ENCODE measurements around the gene NFX1. TPM values are rescaled to one million over a fixed set of nuclear protein-coding genes. Genes with fewer than 3 reads are reported as not detected.

NFX1 gene
- total RNA-seq, 3 donors from 2014 or later, result 35.9 to 44.4 (median 39.5) TPM

GRCh38 chr9:33375841-33376321, 85.6 kb downstream of the NFX1 start:
- peaks cover 5% of the 10 kb centered on the region for H3K4me1 ChIP-seq (ENCODE audit: low read depth)

DNA sequence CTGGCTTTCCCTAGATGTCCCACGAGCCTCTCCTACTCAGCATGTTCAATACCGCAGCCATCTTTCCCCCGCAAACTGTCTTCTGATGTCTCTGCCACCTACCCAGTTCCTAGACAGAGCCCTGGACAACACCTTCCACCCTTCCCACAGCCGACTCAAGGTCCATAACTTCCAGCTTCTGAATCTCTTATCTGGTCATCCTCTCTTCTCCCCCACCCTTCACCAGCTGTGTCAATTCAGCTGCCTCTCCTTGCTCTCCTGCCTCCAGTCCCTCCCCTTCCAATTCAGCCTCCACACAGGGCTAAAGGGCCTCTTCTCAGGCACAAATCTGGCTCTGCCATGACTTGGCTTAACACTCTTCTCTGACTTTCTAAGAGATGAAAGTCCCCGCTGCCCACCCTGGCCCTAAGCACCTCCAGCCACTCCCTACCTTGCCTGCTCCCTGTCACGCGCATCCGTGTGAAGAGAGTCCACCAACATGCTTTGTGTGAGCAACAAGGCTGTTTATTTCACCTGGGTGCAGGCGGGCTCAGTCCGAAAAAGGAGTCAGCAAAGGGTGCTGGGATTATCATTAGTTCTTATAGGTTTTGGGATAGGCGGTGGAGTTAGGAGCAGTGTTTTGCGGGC, 86.9 kb downstream of the NFX1 start:
- no peak for DNase-seq
- no peak for ATAC-seq
- intact Hi-C loops (cut with DNase I, micrococcal nuclease), result no loop called here

More at GRCh38 chr9:33375841-33376321, 85.6 kb downstream of the NFX1 start:
- no peaks in the 10 kb centered on the region for H3K9me3 ChIP-seq
- H3K36me3 ChIP-seq (ENCODE audit: low read depth), result no peaks in the 10 kb centered on the region
- intact Hi-C loops (cut with DNase I, micrococcal nuclease), result loop anchor here in 1 of 2 donors (2.0 kb wide), 1 partner anchor 41 kb away; no protein-coding TSS in a partner anchor
- TF ChIP-seq, protein P1, sequence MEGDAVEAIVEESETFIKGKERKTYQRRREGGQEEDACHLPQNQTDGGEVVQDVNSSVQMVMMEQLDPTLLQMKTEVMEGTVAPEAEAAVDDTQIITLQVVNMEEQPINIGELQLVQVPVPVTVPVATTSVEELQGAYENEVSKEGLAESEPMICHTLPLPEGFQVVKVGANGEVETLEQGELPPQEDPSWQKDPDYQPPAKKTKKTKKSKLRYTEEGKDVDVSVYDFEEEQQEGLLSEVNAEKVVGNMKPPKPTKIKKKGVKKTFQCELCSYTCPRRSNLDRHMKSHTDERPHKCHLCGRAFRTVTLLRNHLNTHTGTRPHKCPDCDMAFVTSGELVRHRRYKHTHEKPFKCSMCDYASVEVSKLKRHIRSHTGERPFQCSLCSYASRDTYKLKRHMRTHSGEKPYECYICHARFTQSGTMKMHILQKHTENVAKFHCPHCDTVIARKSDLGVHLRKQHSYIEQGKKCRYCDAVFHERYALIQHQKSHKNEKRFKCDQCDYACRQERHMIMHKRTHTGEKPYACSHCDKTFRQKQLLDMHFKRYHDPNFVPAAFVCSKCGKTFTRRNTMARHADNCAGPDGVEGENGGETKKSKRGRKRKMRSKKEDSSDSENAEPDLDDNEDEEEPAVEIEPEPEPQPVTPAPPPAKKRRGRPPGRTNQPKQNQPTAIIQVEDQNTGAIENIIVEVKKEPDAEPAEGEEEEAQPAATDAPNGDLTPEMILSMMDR (IDR thresholded peaks at IDR 0.05), result no peak
- ATAC-seq (no peak), DNase-seq (no peak)
- no peak overlapping the region for H3K4me3 ChIP-seq

GRCh38 chr9:33378121-33378795, 87.9 kb downstream of the NFX1 start:
- TF ChIP-seq, protein P1 (IDR thresholded peaks at IDR 0.05), result no peak
- intact Hi-C loops (cut with DNase I, micrococcal nuclease), result no loop called here
- Histone ChIP-seq H3K9me3 (no peaks in the 10 kb centered on the region), H3K4me3 (no peak overlapping the region), H3K36me3 (ENCODE audit: low read depth) (no peaks in the 10 kb centered on the region), H3K4me1 (ENCODE audit: low read depth) (peaks cover 5% of the 10 kb centered on the region)
- DNase-seq (no peak), ATAC-seq (no peak)

More for the DNA sequence above, 86.9 kb downstream of the NFX1 start:
- TF ChIP-seq, protein P1 (IDR thresholded peaks at IDR 0.05), result no peak
- peaks cover 5% of the 10 kb centered on the region for H3K4me1 ChIP-seq (ENCODE audit: low read depth)
- H3K36me3 ChIP-seq (ENCODE audit: low read depth), result no peaks in the 10 kb centered on the region
- H3K9me3 ChIP-seq, result no peaks in the 10 kb centered on the region
- H3K4me3 ChIP-seq, result no peak overlapping the region

DNA sequence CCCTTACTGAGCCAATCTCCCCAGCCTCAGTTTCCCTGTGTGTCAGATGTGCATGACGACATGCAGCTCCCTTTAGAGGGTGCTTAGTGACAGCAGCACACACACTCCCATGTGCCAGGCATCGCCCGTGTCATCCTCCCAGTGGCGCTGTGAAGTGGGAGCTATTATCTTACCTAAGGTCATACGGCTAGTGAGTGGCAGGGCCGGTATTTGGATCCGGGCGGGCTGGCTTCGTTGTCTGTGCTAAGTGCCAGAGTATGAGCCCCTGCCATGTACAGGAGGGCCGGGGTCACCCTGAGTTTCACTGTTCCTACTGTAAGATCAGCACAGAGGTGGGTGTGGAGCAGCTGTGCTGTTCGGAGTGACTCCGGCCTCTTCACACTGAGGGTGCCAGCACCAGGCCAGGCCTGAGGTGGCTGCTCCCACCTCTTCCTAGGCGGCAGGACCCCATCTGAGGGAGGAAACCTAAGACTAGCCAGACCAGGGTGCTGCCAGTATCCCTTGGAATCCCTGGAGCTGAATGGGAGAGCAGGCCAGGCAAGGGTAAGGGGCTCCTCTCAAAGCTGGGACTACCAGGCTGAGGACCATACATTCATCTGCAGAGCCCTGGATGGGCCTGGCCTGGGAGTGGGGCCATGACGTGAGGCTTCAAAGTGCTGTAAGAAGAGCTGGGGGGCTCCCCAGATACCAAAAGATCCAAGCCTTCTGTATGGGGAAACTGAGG, 89.5 kb downstream of the NFX1 start:
- no peaks in the 10 kb centered on the region for H3K36me3 ChIP-seq (ENCODE audit: low read depth)
- no peak overlapping the region for H3K4me3 ChIP-seq
- intact Hi-C loops (cut with DNase I, micrococcal nuclease), result no loop called here
- ATAC-seq (no peak), DNase-seq (no peak)
- H3K9me3 ChIP-seq, result no peaks in the 10 kb centered on the region
- H3K4me1 ChIP-seq (ENCODE audit: low read depth), result peaks cover 3% of the 10 kb centered on the region
- TF ChIP-seq, protein P1 (IDR thresholded peaks at IDR 0.05), result no peak

DNA sequence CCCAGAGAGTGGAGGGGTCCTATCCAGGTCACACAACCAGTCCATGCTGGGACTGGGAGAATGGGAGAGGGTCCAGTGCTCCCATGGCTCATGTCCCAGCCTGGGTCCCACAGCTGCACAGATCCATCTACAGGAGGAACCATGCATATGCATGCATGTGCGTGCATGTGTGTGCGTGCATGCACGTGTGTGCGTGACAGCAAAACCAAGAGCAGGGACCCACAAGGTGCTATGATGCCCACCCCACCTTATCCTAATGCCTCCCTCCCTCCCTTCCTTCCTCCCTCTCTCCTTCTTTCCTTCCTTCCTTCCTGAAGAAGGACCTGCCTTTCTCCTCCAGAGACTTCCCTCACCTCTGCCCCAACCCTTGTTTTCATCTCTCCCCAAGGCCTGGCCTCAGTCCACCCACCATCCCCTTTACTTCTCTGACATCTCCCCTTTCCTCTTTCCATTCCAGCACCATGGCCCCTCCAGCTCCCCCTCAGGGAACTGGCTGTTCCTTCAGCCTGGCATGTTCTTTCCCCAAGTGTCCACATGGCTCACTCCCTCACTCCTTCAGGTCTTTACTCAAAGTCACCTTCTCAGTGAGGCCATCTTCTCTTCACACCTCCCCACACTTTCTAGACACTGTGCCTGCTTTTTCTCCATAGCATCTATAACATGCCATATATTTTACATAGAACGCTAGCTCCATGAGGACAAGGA, 90.2 kb downstream of the NFX1 start:
- Histone ChIP-seq H3K4me1 (ENCODE audit: low read depth) (no peaks in the 10 kb centered on the region), H3K4me3 (no peak overlapping the region), H3K9me3 (no peaks in the 10 kb centered on the region), H3K36me3 (ENCODE audit: low read depth) (no peaks in the 10 kb centered on the region)
- ATAC-seq (no peak), DNase-seq (no peak)
- TF ChIP-seq, protein P1 (IDR thresholded peaks at IDR 0.05), result no peak
- intact Hi-C loops (cut with DNase I, micrococcal nuclease), result no loop called here

Data from mucosa of descending colon (tissue), 3 donors.